CD4-positive, alpha-beta T cell treated with Interleukin-12 subunit alpha and Interleukin-12 subunit beta, for 1 hour (primary cell): ENCODE measurements around the gene GNAO1.

Experiments used
- DNase-seq: peaks from one replicate; pipeline ENCODE4 v3.0.0-alpha.2; 2020

The GNAO1 gene

DNA sequence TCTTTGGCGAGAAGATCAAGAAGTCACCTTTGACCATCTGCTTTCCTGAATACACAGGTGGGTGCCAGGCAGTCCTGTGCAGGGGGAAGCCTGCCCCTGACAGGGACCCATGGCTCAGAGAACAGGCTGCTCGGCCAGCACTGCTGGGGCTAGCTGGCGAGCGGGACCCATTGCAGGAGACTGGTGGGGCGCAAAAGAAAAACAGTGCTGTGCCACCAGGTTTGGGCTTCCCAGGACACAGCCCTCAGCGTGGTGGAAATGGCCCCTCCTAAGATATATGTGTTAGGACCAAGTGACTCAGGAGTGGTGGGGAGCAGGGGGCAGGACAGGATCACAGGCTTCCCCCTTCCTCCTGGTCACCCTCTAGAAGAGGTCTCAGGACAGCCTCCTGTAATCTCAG lies 160.2 kb downstream of the GNAO1 start:
- no peak for DNase-seq

DNA sequence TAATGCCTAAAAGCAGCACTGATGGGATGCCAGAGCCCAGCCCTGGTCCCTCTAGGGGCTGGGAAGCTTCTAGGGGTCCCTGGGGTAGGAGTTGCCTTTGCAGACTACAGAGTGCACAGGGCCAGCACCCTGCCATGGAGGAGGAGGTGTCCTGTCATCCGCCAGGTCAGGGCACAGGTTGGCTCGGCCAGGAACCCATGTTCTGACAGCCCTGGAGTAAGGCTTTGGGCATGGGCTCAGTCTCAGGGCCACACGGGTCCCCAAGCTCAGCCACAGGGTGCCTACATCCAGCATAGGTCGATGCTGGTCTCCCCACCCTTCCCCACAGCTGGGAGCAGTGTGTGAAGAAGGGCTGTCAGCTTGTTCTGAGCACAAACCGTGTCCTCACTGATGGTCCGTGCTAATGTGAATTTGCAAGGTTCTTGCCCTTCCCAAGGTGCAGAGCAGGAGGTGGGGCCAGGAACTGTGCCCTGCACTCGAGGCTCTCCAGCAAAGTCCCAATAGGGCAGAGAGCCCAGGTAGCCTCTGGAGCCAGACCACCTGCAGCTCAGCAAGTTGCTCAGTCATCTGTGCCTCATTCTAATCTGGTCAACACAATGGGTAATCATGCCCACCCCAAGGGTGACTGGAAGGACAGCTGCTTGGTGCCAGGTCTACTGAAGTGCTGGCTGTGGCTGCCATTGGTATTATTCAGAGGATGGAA lies 161.2 kb downstream of the GNAO1 start:
- no peak for DNase-seq

- DNase-seq = no peak
Measured at GRCh38 chr16:56353054-56353921, 162.0 kb downstream of the GNAO1 start.

- no peak for DNase-seq
Measured at GRCh38 chr16:56354016-56354415, 162.7 kb downstream of the GNAO1 start.

DNA sequence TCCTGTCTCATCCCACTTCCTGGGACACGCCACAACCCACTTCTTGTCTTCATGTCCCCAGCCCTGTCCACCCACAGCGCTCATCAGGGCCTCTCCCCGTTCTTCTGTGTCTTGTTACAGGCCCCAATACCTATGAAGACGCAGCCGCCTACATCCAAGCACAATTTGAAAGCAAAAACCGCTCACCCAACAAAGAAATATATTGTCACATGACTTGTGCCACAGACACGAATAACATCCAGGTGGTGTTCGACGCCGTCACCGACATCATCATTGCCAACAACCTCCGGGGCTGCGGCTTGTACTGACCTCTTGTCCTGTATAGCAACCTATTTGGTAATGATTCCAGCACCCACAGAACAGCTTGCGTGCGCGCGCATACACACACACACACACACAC lies 163.5 kb downstream of the GNAO1 start:
- DNase-seq = no peak

DNA sequence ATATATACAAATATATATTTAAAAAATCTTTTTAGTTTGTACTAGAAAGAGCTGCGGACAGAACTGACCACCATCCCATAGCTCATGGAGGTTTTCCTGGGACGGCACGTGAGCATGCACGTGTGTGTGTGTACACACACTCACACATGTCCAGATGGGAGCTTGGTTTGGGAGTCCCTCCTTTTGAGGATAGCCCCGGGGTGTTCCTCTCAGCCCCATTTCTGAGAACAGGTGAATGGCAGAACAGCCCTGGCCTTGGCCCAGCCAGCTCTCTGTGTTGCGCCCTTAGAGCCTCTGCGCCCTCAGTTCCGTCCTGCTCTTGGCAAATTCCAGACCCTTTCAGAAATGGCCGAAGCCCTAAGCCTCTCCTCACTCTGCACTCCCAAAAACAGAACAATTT lies 163.9 kb downstream of the GNAO1 start:
- no peak for DNase-seq

- DNase-seq = no peak
Measured at GRCh38 chr16:56355786-56356275, 164.5 kb downstream of the GNAO1 start.

DNA sequence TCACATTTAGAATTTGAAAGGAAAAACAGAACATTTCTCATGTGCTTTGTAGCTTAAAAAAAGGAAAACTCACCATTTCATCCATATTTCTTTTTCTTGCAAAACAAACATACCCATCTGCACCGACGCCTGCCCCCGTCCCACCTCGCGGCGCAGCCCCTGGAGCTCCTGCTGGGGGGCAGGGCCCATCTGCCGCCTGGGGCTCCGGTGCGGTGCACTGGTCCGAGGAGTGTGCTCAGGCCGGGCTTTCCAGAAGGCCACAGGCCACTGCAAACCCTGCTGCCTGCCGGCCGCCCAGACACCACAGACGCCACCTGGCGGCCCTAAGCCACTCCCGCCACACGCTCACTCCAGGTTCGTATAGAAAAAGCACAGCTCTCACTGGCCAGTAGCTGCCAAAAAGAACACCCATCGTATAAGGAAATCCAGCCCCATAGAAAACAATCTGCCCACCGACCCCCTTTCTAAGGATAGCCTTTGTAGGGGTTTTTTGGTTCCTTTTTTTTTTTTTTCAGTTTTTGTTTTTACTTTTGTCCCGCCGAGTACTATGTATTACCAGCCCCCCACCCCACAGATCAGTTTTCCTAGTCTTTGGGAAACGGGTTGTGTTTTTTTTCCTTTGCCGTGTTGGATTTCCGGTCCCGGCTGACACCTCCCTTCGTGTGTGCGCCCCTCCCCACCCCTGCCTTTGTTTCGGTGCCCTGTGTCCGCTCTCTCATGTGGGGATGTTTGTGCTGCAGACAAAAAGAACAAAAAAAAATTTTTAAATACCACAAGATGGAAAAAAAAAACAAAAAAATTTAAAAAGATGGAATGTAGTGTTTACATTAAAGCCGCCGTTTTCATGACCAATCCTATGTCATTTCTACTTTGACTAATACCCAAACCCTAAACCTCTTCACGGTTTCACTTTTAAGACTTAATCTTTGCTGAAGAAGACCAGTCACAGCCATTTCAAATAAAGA lies 165.3 kb downstream of the GNAO1 start:
- peak; percentile 58 for DNase-seq

DNA sequence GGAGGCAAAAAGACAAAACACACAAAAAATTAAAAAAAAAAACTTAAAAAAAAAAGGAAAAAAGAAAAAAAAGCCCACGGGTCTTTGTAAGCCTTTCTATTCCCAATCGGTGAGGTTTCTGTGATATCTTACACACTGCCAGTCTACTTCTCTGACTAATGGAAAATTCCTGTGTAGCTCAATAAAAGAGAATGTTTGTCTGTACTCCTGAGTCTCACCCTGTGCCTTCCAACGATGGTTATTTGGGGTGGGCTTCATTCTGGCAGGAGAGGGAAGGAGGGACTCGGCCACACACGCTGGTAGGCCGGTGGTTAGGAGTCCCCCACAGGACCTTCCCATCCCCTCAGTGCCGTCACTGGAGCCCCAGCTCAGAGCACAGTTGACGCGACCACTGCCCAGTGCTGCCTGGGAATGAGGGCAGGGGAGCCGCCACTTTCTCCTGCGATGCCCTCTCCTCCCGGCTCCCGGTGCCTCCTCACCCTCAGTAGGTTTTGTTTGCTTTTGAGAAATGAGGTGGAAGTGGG lies 166.0 kb downstream of the GNAO1 start:
- no peak for DNase-seq

DNA sequence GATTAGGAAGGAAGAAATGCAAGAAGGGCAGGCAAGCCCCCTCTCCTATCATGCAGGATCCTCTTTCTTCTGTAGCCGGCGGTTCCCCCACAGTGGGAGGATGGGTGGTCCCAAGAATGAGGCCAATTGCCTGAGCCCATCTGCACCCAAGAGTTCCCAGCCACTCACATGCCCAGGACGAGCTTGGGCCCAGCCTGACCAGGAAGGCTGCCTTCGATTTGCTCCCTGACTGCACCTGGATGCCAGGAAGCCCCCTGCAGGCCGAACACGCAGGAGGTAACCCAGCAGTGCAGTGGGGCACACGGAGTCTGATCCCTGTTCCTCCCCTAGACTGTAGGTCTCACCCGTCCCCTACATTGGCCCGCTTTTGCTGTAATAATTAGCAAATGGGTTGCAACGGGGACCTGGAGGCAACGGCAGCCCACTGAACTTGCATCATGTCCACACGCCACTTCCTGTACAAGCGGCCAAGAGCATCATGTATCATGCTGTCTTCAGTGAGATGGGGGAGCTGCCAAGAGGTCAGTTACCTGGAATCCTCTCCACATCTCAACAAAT lies 166.6 kb downstream of the GNAO1 start:
- no peak for DNase-seq

DNA sequence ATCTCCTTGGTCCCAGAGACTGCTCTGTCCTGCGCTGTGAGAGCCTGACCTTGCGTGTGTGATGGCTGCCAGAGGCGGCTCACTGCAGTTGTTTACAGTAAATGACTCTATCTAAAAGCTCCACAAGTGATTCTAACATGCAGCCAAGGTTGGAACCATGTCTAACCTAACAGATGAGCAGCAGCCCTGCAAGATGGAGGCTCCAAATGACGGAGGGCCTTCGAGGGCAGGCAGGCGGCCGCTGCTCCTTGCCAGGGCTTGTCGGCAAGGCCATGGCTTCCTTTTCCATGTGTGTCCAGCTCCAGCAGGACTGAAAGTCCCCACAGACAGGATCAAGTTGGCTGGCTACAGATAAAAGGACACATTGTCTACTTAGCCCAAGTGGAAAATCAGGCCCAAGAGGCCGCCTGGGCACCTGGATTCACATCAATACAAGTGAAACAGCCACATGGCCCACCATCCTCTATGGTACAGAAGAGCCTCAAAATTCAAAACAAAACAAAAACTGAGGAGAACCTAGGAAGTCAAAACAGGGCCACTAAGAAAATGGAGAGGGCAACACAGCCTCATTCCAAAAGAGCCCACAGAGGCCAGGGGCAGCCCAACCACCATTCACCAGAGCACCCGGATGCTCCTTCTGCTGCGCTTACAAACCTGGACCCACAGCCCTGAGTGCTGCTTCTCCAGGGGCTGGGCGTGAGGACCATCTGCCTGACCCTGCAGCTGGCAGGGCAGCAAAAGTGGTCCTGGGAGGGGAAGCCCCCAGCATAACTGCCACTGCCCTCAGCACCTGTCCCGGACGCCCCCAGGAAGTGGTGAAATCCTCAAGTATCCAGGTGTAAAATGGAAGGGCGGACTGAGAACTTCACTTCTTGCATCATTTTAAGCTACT lies 169.1 kb downstream of the GNAO1 start:
- no peak for DNase-seq

DNA sequence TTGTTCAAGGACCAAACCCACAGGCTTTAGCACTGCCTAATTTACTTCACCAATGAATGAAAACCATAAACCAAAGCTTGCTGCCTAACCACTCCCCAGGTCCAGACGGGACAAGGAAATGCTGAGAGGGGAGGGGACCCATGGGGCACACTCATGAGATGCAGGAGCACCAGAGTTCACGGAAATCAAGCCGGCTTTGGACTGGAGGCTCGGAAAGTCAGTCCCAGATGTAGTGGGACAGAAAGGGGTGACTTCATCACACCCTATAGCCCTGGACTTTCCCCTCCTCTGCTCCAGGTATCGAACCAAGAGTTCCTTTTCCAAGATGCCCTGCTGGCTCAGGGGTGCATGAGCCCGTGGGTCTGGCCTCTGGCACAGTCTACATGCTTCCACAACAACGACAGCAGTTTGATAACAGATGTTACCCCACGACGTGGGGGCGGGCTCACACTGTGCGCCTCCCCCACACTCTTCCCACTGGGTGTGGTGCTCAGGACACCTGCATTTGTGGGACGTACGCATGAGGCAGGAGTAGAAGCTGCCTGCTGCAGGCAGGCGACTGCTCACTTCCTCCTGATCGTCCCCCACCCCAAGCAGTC lies 170.9 kb downstream of the GNAO1 start:
- DNase-seq = no peak

DNA sequence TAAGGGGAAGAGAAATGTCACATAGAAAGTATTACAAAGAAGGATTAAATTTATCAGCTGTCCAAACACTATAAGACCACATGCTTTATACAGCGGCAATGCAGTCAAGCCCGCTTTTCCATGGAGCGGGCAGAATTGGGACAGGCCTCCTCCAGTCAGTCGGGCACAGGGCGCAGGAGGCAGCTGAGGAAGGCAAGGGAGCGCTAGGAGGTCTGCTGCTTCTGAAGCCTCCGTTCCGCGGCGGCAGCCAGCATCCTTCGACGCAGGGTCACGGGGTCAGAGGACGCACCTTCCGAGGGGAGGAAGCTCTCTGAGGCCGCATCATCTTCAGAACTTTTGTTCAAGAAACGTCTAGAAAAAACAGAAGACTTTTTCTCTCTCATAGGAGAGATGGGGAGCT lies 171.4 kb downstream of the GNAO1 start:
- no peak for DNase-seq

DNA sequence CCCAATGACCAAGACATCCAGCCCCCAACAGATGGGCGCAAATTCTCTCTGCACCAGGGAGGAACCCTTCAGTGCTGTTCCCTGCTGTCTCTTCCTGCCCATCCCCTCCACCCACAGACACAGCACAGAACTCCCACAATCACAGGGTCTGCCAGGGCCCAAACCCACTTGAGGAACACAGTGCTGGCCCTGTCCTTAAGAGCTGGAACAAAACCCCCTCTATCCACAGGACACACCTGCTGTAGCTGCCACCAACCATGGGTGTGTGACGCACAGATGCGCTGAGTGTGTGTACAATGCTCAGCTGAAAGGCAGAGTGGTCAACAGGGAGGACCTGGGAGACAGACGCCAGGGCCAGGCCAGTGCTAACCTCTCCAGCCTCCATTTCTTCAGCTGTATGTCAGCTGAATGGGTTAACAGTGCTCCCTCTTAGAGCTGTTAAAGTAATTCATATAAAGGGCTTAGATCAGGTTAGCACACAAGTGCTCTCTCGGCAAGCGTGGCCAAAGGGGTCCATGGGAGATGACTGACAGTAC lies 172.0 kb downstream of the GNAO1 start:
- DNase-seq = no peak

- DNase-seq = no peak
Measured at GRCh38 chr16:56363781-56364565, 172.7 kb downstream of the GNAO1 start.

GRCh38 chr16:56364865-56365264 lies 173.6 kb downstream of the GNAO1 start:
- no peak for DNase-seq

- no peak for DNase-seq
Measured at GRCh38 chr16:56365552-56365951, 174.3 kb downstream of the GNAO1 start.

- DNase-seq = no peak
Measured at GRCh38 chr16:56366945-56367344, 175.7 kb downstream of the GNAO1 start.

DNA sequence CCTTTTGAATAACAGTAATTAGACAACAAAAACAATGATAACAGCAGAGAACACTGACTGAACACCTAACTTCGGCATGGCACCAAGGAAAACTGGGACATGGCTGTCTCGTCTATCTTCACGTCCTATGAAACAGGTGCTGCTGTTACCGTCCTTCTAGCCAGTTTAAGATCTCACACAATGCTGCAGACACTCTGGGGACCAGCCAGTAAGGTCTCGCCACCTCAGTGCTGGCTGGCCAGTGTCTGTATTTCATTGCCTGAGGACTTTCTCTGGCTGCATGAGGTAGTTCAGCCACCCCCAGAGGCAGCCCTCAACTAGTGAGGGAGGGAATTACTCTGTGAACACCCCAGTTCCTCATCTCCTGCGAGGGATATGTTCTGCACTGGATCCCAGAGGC lies 176.5 kb downstream of the GNAO1 start:
- no peak for DNase-seq

- DNase-seq = no peak
Measured at GRCh38 chr16:56368545-56368944, 177.3 kb downstream of the GNAO1 start.
